ENCODE results near the gene ARL15. TPM values are rescaled to one million over a fixed set of nuclear protein-coding genes. Genes with fewer than 3 reads are reported as not detected.

Gene ARL15
- total RNA-seq, 1 donor from 2014 or later: 29.5 TPM

- TF ChIP-seq, protein P1, sequence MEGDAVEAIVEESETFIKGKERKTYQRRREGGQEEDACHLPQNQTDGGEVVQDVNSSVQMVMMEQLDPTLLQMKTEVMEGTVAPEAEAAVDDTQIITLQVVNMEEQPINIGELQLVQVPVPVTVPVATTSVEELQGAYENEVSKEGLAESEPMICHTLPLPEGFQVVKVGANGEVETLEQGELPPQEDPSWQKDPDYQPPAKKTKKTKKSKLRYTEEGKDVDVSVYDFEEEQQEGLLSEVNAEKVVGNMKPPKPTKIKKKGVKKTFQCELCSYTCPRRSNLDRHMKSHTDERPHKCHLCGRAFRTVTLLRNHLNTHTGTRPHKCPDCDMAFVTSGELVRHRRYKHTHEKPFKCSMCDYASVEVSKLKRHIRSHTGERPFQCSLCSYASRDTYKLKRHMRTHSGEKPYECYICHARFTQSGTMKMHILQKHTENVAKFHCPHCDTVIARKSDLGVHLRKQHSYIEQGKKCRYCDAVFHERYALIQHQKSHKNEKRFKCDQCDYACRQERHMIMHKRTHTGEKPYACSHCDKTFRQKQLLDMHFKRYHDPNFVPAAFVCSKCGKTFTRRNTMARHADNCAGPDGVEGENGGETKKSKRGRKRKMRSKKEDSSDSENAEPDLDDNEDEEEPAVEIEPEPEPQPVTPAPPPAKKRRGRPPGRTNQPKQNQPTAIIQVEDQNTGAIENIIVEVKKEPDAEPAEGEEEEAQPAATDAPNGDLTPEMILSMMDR (IDR thresholded peaks at IDR 0.05): no peak
- Histone ChIP-seq H3K27ac (no peak overlapping the region), H3K4me3 (no peak overlapping the region), H3K9me3 (no peaks in the 10 kb centered on the region), H3K27me3 (no peaks in the 10 kb centered on the region), H3K36me3 (no peaks in the 10 kb centered on the region), H3K4me1 (no peaks in the 10 kb centered on the region)
- ATAC-seq (no peak), DNase-seq (no peak)
- intact Hi-C loops (cut with DNase I): no loop called here
Observed at GRCh38 chr5:54018438-54018837, 291.9 kb downstream of the ARL15 start.

GRCh38 chr5:54017580-54017979, 292.8 kb downstream of the ARL15 start:
- TF ChIP-seq, protein P1 (IDR thresholded peaks at IDR 0.05): no peak
- intact Hi-C loops (cut with DNase I): no loop called here
- H3K4me3 ChIP-seq: no peak overlapping the region
- no peak overlapping the region for H3K27ac ChIP-seq
- ATAC-seq (no peak), DNase-seq (no peak)
- H3K9me3 ChIP-seq: no peaks in the 10 kb centered on the region
- no peaks in the 10 kb centered on the region for H3K36me3 ChIP-seq
- H3K4me1 ChIP-seq: no peaks in the 10 kb centered on the region
- H3K27me3 ChIP-seq: no peaks in the 10 kb centered on the region

GRCh38 chr5:54013556-54014194, 296.7 kb downstream of the ARL15 start:
- Histone ChIP-seq H3K27ac (no peak overlapping the region), H3K4me1 (no peaks in the 10 kb centered on the region), H3K4me3 (no peak overlapping the region), H3K9me3 (no peaks in the 10 kb centered on the region), H3K36me3 (no peaks in the 10 kb centered on the region), H3K27me3 (no peaks in the 10 kb centered on the region)
- ATAC-seq: peak; percentile 80
- DNase-seq: no peak
- intact Hi-C loops (cut with DNase I): no loop called here
- TF ChIP-seq, protein P1 (IDR thresholded peaks at IDR 0.05): no peak

DNA sequence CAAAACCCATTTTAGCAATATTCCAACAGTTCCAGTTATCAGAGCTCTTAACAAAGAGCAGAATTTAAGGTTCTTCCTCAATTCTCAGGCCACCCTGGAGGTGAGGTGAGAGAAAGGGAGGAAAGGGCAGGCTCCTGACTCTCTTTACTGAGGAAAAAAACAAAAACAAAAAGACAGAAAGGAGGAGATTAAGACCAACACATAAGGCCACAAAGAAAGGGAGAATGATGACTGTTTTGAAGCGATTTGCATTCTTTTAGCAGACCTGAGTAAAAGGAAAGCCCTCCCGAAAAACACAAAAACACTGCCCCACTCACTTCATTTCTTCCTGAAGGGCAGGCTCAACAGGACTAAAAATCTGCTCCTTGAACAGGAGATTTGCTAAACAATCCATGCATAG, 300.5 kb downstream of the ARL15 start:
- DNase-seq (no peak), ATAC-seq (no peak)
- intact Hi-C loops (cut with DNase I): no loop called here

DNA sequence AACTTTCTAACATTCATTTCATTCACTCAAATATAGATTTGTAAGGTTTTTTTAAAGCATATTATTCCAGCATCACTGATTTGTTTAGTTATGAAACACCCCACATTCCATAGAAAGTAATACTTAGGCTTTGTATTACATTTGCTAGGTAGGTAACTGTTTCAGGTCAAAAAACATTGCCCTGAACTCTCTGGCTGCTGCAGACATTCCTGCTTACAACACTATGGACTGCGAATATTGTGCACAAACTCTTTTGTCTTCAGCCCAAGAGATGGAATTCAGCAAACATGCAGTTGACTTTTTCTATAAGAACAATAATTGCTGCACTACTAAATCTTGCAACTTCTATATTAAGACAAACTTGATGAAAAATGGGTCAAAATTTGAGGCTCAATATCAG, 301.0 kb downstream of the ARL15 start:
- no peaks in the 10 kb centered on the region for H3K4me1 ChIP-seq
- no peak overlapping the region for H3K27ac ChIP-seq
- H3K27me3 ChIP-seq: no peaks in the 10 kb centered on the region
- H3K9me3 ChIP-seq: no peaks in the 10 kb centered on the region
- intact Hi-C loops (cut with DNase I): no loop called here
- TF ChIP-seq, protein P1 (IDR thresholded peaks at IDR 0.05): no peak
- DNase-seq (no peak), ATAC-seq (no peak)
- no peaks in the 10 kb centered on the region for H3K36me3 ChIP-seq
- H3K4me3 ChIP-seq: no peak overlapping the region

More for the DNA sequence above, 300.5 kb downstream of the ARL15 start:
- no peaks in the 10 kb centered on the region for H3K4me1 ChIP-seq
- no peak overlapping the region for H3K27ac ChIP-seq
- TF ChIP-seq, protein P1 (IDR thresholded peaks at IDR 0.05): no peak
- H3K9me3 ChIP-seq: no peaks in the 10 kb centered on the region
- no peaks in the 10 kb centered on the region for H3K27me3 ChIP-seq
- H3K4me3 ChIP-seq: no peak overlapping the region
- no peaks in the 10 kb centered on the region for H3K36me3 ChIP-seq
